Measurements from ENCODE around the gene NXT2. TPM values are rescaled to one million over a fixed set of nuclear protein-coding genes. Genes with fewer than 3 reads are reported as not detected.
"Not testable (repeated sequence)": the region's sequence is repeated elsewhere in the genome, so short reads cannot be mapped to it uniquely, and the experiment has no call there.

Gene NXT2
- total RNA-seq, result 7.6 and 8.2 TPM in 2 replicates

- DNase-seq (ENCODE audit: low read depth in 2 of 2), result peak; percentile 86 to 94
These were observed at the start of gene NXT2 for GRCh38 chrX:109536439-109537323. Gene NXT2 (plus strand): TSS chrX:109536844. CDS start chrX:109537007, 163 bp downstream.

DNA sequence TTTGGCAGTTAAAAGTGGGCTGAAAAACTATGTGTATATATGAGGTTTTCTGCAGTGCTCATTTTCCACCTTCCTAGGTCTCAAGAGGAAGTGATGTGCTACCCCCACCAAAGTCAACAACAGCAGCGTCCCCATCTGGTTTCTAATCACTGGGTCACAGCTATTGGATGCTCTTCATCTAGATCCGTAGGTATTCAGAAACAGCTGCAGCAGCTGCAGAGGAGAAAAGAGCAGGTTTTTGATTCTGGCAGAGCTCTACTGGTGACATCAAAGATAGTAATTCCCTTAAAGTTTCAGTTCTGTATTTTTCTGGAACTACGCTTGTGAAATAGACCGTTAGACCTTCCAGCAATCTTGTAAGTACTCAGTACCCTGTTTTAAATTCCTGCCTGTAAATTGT lies 49.0 kb upstream of the NXT2 start:
- no peak for DNase-seq (ENCODE audit: low read depth in 2 of 2)

DNA sequence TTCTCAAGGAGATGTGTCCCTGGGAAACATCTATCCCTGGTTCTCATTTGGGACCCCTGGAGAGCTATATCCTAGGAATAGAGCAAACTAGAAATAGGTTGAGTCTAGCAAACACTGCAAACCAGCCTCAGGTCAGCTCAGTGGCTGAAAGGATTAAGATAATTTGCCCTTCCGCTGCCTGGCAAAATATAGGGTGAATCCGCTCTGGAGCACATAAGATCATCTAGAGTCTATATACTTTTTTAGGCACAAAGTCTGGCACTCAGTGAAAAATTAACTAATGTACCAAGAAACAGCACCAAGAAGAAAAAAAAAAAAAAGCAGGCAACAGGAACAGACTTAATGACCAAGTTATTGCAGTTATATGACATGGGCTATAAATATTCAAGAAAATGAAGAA lies 47.5 kb upstream of the NXT2 start:
- no peak for DNase-seq (ENCODE audit: low read depth in 2 of 2)

DNA sequence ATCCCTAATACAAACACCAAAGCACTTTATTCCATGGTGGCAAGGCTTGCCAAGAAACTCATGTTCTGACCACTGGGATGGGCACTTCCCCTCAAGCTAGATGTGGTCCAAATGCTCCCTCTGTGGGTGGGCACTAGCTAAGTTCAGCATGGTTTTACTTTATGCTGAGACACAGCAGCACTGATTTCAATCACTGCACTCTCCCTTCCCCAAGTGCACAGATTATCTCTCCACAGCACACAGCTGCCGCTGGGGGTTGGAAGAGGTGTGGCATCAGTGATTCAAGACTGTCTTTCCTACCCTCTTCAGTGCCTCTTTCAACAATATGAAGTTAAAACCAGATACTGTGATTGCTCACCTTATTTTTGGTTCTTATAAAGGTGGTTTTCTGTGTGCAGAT lies 38.2 kb upstream of the NXT2 start:
- no peak for DNase-seq (ENCODE audit: low read depth in 2 of 2)

DNA sequence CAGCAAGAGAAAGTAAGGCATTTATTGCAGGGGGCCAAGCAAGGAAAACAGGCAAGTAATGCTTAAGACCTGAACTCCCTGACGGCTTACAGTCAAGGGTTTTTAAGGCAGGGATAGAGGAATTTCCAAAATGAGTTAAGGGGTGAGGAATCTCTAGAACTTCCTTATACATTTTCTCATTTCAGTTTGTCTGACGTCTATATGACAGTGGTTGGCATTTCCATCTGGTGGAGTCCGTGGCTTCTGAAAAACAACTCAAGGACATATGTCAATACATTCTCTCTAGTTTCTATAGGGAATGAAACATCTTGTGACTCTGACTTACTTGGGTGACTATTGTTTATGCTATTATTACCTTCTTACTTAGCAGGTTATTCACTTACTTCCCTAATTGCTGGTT lies 35.5 kb upstream of the NXT2 start:
- DNase-seq (ENCODE audit: low read depth in 2 of 2), result no peak

GRCh38 chrX:109508915-109509314 lies 27.7 kb upstream of the NXT2 start:
- no peak for DNase-seq (ENCODE audit: low read depth in 2 of 2)

GRCh38 chrX:109511113-109511512 lies 25.5 kb upstream of the NXT2 start:
- DNase-seq (ENCODE audit: low read depth in 2 of 2), result no peak

DNA sequence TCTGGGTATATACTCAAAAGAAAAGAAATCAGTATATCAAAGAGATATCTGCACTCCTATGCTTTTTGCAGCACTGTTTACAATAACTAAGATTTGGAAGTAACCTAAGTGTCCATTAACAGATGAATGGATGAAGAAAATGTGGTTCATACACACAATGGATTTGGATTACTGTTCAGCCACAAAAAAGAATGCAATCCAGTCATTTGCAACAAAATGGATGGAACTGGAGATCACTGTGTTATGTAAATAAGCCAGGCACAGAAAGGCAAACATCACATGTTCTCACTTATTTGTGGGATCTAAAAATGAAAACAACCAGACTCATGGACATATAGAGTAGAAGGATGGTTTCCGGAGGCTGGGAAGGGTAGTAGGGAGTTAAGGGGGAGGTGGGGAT lies 17.6 kb upstream of the NXT2 start:
- DNase-seq (ENCODE audit: low read depth in 2 of 2), result no peak

GRCh38 chrX:109533005-109533404 lies 3.6 kb upstream of the NXT2 start:
- no peak for DNase-seq (ENCODE audit: low read depth in 2 of 2)

DNA sequence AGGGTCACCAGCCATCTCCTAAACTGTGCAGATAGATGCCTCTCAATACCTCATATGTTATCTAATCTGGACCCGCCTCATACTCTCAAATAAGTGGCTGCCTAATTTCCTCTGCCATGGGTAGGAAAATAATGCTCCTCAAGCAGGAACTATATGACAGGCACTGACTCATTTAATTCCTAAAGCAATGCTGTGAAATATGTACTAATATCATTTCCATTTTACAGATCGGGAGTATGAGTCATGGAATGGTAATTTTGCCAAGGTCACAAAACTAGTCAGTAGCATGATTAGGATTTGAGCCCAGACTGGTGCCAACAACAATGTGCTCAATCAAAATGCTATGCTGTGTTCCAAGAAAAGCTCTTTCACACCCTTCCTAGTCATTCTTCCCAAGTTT lies 3.0 kb upstream of the NXT2 start:
- DNase-seq (ENCODE audit: low read depth in 2 of 2), result peak; percentile 30 to 73

- DNase-seq (ENCODE audit: low read depth in 2 of 2), result no peak
These were observed 1.7 kb upstream of the NXT2 start for GRCh38 chrX:109534933-109535332.

GRCh38 chrX:109535578-109535977 lies 1.1 kb upstream of the NXT2 start:
- DNase-seq (ENCODE audit: low read depth in 2 of 2), result no peak

GRCh38 chrX:109537324-109537665 lies 651 bp downstream of the NXT2 start:
- peak; percentile 29 to 60 for DNase-seq (ENCODE audit: low read depth in 2 of 2)

DNA sequence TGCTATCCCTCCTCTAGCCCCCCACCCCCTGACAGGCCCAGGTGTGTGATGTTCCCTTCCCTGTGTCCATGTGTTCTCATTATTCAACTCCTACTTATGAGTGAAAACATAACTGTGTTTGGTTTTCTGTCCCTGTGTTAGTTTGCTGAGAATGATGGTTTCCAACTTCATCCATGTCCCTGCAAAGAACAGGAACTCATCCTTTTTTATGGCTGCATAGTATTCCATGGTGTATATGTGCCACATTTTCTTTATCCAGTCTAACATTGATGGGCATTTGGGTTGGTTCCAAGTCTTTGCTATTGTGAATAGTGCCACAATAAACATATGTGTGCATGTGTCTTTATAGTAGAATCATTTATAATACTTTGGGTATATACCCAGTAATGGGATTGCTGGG lies 2.4 kb downstream of the NXT2 start:
- not testable (repeated sequence) for DNase-seq (ENCODE audit: low read depth in 2 of 2)

DNA sequence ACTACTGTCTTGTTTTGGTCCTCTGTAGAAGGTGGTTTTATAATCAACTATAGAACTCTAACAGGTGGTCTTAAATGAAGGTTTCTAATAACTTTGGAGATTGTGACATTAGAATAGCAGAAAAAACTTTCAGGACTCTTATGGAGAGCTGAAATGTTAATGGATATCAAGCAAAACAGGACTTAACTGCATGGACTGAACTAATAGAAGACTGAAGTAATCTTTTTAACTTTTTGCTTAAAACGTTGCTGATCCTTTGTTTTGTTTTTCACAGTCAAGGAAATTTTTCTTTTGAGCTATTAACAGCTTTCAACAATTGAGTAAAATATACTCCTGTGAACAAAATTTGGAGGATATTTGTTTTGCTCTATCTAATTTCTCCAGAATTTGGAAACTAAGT lies 17.2 kb downstream of the NXT2 start:
- DNase-seq (ENCODE audit: low read depth in 2 of 2), result no peak

GRCh38 chrX:109576083-109576482 lies 39.4 kb downstream of the NXT2 start:
- not testable (repeated sequence) for DNase-seq (ENCODE audit: low read depth in 2 of 2)

DNA sequence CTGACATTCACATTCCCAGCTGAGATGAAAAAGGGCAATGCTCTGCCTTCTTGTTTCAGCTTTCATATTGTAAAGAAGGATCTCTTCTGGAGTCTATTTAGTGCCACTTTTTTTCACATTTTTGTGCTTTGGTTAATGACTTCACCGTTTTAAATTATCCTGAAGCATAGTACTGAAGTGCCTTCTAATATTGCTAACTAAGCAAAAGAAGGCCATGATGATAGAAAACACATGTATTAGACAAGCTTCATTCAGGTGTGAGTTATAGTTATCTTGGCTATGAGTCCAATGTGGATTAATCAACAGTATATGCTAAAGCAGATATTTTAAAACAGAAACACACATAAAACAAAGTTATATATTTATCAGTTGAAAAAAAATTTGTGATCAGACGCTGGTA lies 40.4 kb downstream of the NXT2 start:
- no peak for DNase-seq (ENCODE audit: low read depth in 2 of 2)

- peak; percentile 26 to 28 for DNase-seq (ENCODE audit: low read depth in 2 of 2)
These were observed 42.3 kb downstream of the NXT2 start for GRCh38 chrX:109578916-109579315.

DNA sequence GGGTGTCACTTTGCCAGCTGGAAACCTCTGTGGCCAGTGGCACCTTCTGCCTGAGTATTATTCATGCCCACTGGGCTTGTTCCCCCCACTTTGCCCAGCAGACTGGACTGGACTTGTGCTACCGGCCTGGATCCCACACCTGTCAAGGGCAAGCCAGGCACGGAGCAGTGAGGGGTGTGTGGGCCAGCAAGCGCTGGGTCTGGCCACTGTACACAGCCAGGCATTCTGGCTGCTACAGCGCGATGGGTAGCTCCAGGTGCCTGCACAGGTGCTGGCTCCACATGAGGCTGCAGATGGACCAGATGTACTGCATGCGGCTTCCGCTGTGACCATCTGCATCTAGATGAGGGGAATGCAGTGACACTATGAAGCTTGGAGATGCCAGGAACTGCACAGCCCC lies 48.8 kb downstream of the NXT2 start:
- DNase-seq (ENCODE audit: low read depth in 2 of 2), result no peak

DNA sequence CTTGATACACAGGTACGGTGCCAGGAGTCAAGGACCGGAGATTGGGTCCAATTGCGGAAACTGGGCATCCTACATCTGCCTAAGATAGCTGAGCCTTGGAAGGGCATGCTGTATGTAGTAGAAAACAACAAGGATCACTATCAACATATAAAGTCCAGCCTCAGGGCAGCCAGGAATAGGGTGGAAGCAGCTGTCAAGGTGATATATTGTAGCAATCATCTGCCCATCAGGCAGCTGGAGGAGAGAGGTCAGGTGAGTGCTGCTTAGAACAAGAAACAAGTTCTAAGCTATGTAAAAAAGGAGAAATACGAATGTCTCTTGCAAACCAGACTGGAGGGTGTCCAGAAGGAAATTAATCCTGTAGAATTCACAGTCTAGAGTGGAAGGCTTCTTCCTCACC lies 53.5 kb downstream of the NXT2 start:
- DNase-seq (ENCODE audit: low read depth in 2 of 2), result no peak
